NCI-H2227 treated with DMSO at 0.1 percent for 48 hours (cell line): ENCODE data around the gene PC.

Source experiments
- DNase-seq: peaks from one replicate; lab custom pipeline; 2025; lab: John Stamatoyannopoulos, UW

Gene PC

DNA sequence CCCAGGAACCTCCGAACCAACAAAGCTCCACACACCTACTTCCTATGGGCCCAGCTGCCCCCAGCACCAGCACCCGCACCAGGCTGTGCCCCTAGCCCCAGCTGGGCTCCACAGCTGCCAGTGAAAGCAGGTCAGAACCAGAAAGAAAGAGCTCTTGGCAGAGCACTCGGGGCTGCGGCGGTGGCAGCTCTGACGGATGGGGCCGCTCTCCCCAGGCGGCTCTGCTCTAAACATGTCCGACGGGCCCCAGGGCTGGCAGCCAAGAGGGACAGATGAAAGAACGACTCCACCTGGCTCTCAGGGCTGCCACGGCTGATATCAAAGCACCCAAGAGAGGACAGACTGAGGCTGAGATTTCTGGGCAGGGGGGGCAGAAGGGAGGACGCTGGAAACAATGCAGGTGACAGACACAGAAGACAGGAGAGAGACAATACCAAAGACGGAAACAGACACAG lies 75.6 kb downstream of the PC start:
- DNase-seq = no peak

DNA sequence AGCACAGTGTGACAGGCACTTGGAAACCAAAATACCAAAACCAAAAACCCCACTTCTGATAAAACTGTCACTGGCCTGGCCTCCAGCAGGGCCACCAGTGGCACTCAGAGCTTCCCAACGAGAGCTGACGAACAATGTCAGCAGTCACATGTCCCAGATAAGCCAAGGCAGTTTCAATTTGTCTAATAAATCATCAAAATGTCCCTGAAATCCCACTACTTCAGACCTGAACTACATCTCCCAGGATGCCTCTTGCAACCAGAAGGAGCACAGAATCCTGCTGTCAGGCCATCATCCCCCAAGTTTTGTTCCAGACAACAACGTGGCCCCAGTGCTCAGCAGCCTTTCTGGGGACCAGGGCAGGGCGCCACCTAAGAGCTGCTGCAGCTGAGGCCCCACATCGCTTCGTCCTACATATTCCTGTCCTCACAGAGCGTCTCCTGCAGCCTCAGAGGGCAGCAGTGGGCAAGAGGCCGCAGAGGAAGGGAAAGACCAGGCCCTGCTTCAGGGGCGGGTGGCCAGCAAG lies 76.2 kb downstream of the PC start:
- DNase-seq = no peak

- DNase-seq = no peak
These were observed 76.7 kb downstream of the PC start for GRCh38 chr11:66881451-66881835.

DNA sequence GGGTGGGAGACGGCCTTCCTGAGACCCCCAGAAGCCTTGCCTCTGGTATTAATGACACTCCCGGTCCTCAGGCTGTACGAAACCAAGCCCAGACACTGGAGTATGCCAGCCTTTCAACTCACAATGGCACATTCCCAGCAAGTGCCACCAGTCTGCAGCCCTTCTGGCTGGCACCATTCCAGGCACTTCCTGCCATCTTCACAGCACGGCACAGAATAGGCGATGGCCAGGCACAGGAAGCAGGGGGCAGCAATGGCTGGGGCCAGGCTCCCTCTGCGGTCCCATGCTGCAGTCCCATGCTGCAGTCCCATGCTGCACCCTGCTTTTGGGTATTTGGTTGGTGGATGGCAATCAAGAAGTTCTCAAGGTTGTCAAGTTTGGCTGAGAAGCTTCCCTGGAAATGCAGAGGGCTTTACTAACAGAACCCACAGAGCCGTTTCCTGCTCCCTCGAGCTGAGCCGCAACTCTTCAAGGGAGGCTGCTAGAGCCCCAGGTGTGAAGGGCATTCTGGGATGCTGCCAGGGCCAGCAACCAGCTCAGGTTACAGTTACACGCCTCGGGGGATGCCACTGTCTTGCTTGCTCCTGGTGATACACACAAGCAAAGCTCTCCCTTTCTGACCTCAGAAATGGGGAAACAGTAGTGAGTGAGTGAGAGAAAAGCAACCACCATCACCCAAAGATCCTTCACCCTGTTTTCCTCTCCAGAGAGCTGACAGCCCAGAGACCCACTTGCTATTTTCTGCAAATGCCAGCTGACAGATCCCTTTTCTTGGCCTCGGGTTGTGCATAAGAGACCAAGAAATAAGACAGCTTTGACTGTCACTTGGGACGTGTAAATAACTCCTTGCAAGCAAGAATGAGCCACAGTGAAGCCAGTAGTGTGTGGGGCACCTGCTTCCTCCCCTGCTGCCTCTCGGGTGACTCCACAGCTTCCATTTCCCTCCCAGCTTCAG lies 77.4 kb downstream of the PC start:
- DNase-seq = no peak

DNA sequence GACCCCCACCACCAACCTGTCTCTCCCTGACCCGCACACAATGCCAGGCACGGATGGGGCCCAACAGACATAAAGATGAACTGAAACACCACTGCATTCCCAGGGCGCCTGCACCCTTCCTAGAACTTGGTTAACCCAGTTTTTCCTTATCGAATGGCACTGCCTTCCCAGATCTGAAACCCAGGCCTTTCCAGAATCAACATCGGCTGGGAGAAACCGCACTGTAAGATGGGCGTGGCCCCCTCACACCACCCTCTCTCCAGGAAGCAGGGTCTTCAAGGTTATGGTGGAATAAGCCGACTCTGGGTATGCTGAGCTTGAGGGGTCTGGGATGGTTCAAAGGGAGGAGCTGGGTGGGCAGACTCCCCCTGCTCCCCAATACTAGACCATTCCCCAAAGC lies 78.2 kb downstream of the PC start:
- DNase-seq = no peak

- no peak for DNase-seq
These were observed 78.6 kb downstream of the PC start for GRCh38 chr11:66879583-66879982.

DNA sequence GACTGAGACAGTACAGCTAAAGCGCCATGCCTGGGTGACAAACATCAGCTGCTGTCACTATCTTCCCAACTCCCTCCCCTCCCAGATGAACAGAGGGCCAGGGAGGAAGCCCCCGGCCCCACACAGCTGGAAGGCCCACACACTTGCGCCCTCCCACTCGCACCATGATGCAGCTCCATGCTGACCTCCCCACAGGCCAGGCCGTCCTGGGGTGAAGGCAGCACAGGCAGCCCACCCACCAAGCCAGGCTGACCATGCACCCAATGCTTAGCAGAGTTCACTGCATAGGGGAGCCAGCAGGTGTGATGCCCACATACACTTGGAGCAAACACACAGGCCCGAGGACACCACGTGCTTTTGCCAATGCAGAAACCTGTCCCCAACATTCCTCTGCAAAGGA lies 79.2 kb downstream of the PC start:
- no peak for DNase-seq

DNA sequence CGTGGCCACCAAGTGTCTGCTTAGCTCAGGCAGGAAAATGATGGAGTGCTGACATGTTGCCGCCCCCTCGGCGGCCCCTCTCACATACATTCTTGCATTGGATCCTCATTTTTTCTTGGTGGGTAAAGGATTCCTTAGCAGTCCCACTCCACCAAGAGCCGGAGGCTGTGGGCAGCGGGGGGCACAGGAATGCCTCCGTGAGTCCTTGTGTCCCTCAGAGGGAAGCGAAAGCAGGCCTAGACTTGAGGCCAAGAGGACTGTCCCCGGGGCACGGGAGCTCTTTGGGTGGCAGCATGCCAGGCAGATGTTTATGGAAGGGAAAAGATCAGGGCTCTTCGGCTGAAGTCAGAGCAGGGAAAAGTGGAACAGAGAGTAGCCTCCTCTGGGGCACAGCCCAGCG lies 79.7 kb downstream of the PC start:
- no peak for DNase-seq

DNA sequence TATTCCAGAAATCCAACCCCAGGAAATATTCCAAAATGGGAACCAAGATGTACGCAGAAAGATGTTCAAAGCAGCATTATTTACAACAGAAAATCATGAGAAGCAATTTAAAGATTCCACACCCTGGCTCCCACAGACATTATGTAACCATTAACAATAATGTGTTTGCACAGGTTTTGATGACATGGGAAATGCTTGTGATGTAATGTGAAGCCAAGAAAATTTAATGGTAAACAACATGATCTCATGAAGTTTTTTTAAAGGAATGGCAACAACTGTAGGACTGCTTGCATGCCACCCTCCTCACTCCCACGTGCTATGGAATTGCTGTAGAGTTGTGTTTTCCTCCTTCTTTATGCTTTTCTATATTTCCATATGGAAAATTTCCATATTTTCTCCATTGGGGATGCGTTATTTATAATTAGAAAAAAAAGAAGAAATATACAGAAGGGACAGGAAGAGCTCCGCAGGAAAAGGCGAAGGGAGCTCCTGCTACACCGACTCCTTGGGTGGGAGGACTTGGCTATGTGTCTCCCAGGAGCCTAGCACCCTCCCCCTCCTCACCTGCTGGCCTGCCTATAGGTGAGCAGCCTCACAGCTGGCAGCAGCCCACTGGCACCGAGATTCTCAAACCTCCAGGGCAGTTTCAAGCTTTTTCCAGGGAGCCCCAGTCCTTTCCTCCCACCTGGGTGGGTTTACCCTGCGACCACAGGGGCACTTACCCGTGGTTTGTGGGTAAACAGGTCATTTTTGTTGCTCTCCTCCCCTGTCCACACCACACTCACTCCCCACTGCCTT lies 80.4 kb downstream of the PC start:
- DNase-seq = no peak

- DNase-seq = no peak
These were observed 82.8 kb downstream of the PC start for GRCh38 chr11:66875378-66875777.

DNA sequence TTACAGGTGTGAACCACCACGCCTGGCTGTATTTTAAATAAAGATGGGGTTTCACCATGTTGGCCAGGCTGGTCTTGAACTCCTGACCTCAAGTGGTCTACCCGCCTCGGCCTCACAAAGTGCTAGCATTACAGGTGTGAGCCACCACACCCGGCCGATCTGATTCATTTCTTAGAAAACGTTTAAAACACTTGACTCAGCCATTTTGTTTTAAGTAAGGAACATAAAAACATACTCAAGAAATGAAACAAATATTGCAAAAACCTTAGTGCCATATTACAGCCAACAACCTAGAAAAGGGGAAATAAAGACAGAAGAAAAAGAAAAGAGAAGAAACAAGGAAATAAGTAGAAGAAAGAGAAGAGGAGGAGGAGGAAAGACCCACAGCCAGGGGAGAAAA lies 84.0 kb downstream of the PC start:
- DNase-seq = no peak

- no peak for DNase-seq
These were observed 86.7 kb downstream of the PC start for GRCh38 chr11:66871521-66871901.

- DNase-seq = no peak
These were observed 87.3 kb downstream of the PC start for GRCh38 chr11:66870616-66871520.

DNA sequence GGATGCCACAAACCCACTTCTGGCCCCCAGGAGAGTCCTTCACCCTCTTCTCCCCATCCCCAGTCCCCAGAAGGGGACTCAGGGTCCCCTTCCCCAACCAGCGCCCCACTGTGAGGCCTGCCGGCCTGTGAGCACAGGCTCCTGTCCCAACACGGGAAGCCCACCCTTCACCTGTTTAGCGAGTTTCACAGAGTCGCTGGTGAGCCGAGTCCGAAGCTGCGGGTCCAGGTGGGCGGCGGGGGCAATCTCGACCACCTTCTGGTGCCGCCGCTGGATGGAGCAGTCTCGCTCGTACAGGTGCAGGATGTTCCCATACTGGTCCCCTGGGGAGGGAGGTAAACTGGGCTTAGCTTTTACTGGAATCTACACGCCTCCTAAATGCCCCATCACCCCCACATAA lies 88.1 kb downstream of the PC start:
- DNase-seq = no peak

DNA sequence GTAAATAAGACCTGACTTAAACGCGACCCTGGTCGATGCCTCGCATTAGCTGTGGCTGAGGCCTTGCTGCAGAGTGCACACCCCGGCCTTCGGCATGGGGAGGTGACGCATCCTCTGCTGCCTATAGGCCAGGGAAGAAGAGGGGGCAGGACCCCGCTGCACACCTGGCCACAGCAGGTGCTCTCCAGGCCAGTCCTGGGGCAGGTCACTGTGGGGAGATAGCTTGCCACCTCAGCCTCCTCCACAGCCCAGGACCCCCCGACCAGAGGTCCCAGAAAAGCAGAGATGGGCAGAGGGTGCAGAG lies 88.7 kb downstream of the PC start:
- no peak for DNase-seq

GRCh38 chr11:66868726-66869566 lies 89.2 kb downstream of the PC start:
- DNase-seq = no peak

DNA sequence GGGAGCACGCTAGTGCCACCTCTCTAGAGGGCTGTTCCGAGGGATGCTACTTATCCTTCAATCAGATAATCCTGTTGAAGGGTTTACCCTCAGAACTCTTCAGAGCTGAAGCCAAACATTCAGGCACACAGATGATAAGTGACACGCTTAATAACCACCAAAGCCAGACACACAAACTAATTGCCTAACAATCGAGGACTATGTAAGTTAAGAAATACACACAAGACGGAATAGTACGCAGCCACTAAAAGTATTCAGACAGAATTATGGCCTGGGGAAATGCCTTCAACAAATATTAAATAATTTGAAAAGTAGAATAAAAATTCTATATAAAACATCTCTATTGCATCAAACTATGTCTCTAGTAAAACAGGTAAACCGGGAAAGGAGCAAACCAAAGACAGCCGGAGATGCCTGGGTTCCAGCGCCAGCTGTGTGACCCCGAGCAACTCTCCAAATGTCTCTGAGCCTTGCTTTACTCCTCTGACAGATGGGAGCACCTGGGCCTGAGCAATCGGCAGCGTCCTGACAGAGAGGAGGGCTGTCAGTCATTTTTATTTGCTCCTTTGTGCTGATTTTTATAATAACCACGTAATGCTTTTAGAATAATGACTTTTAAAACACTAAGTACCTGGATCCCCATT lies 90.0 kb downstream of the PC start:
- no peak for DNase-seq

DNA sequence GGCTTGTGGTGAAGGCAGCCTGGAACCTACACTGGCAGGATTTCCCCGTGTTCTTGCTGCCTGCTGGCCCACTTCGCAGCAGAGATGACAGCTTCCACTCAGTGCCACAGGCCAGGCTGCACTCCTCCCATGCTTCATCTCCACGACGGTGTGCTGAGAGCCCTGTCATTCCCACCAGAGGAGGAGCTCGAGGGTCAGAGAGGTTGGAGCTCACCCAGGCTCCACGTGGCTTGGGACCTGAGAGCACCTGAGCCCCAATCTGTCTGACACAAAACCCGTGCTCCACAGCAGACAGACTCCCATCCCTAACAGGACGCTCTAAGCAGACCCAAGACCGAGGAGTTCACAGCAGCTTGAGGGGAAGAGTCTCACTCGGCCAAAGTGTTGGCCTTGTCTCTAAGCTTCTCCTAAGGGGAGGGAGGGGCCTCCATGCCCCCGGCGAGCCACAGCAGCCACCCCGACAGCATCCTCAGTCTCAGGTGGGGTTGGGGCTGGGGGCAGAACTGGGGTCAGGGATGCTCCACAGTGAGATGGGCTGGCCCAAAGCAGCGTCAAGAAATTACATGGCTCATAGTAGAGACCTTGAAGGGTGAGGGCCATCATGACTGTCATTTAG lies 90.7 kb downstream of the PC start:
- no peak for DNase-seq

GRCh38 chr11:66866511-66866986 lies 91.6 kb downstream of the PC start:
- no peak for DNase-seq

GRCh38 chr11:66866007-66866406 lies 92.2 kb downstream of the PC start:
- DNase-seq = no peak
